ENCODE data around the gene TMEM255A.

GRCh38 chrX:120334603-120335002 lies 23.3 kb upstream of the TMEM255A start:
- TF ChIP-seq CTCF (conservative IDR thresholded peaks at IDR 0.05; ENCODE audit: low read depth in 2 of 2) (no peak), EZH2phosphoT487 (IDR thresholded peaks at IDR 0.05; ENCODE audit: unreplicated experiment) (no peak)
